Hematopoietic multipotent progenitor cell treated with erythropoietin and hydrocortisone succinate and interleukin-3 and kit ligand, for 17 days (in vitro differentiated cells): ENCODE results near the gene TRAK2.

Experiments
- DNase-seq: peaks from one replicate; pipeline ENCODE4 v3.0.0-alpha.2; 2015; ENCODE audit warnings: low spot score

TRAK2 gene

DNA sequence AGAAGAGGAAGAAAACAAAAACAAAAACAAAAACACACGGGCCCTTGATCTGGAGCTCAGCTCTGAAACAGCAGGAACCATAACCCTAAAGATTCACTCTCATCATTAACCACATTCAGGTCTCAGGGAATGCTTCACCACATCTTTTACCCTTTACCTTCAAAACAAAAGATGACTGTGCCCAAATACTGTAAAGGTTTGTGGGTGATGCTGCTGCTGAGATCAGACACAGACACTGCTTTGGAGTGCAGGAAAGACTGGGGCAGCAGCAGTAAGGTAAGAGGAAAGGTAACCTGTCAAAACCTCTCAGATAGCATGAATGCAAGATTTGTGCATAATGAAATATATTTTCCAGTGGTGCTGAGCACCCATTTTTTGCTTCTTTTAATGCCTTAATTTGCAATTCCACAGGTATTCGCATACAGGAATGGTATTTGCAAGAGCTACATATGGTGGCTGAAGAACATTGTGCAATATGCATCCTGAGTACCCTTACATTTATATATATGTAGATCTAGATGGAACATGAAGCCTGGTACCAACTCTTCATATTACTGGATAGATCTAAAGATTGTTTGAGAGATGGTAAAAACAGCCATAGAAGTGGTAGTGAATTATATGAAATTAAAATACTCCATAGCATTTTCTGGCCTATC is 90.1 kb downstream of the TRAK2 start:
- no peak for DNase-seq

DNA sequence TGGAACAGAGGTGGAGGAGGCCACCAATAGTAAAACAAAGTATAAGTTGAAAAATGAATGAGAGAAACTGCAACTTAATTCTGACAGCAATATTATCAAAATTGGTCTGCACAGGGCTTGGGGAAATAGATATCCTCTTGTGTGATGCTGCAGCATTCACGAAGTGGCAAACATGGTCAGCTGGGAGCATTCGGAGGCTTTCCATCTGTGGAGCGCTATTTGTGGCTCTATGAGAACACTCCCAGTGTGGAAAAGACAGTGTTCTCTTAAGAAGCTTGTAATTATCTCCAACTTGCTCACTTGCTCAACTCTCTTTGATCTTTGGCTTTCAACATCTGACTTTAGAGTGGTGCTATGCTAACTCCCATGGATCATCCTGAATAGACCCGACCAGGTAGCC is 91.0 kb downstream of the TRAK2 start:
- no peak for DNase-seq

DNA sequence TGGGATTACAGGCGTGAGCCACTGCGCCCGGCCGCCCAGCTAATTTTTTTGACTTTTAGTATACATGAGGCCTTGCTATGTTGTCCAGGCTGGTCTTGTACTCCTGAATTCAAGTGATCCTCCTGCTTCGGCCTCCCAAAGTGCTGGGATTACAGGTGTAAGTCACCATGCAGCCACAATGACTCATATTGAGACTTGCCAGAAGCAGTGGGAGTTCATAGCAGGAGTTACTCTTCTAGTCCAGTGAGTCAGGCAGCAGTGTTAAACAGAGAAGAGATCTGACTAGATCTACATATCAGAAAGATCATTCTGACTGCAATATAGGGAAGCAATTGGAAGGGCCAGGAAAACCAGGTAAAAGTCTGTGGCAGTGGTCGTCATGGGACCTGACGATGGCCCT is 92.6 kb downstream of the TRAK2 start:
- no peak for DNase-seq

DNA sequence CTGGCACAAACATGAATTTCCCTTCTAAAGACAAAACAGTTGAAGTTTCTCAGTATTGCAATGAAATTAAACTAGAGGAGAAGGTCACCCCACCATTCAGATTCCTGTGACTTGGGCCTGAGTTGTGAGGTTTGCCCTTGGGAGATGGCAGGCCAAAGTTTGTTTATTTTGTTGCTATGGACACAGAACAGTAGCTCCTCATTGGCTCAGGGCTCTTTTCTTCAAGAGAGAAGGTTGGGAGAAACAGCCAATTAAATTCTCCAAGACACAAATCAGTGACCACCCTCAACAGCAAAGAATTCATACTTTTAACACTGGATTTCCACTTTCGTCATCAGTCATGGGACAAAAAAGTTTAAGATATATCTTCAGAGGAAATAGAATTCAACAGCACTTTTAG is 94.0 kb downstream of the TRAK2 start, which contains the start of gene FLACC1:
TSS of gene FLACC1 (minus strand) at position 125 of the 400 bp plus-strand sequence. CDS start 5,941 bp downstream, outside the sequence.
- no peak for DNase-seq

DNA sequence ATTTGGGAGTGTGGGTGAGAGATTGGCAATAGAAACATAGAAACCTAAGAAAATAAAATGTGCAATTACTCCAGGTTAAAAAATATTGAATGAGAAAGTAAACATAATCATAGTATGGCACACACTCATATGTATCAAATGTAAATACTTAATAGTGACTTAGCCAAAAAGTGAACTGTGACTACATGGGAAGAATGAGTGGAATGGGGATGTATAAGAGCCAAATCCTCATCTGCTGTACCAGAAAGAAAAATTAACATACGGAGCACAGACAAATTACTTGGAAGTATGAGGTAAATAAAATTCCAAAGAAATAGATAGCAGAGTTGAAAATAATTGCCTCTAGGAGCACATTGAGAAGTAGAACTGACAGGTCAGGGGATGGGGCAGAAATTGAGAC is 98.1 kb downstream of the TRAK2 start:
- no peak for DNase-seq

DNA sequence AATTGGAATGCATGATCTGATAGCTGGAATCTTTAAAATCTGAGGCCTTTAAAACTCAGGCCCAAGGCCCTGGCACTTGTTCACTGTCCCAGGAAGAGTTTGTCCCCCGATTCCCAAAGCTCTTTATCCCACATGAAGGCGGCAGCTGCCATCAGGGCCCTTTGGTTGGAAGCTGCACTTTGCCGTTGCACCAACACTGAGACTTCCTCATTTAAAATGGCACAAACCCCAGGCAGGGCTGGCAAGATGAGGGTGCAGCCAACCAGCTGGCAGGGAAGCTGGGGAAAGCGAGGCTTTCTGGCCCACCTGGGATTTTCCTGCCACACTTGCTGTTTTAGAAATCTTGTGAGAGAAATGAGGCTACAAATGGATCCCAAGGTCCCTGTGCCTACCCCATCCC is 100.4 kb downstream of the TRAK2 start:
- no peak for DNase-seq

DNA sequence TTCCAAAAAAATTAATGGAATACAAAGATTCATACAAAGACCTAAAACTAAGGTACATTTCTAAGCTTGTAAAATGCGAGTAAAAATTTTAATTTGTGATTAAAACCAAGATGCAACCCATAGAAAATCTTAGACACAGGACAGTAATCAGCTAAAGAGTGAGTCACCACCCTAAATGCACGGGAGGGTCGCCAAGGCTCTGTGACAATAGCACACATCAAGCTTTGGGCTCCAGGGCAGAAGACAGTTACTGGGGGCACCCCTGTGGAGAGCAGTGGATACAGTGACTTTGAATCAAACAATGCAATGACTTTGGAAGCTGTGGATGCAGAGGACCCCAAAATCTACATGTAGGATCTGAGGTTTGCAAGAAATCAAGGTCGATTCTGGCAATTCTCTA is 101.7 kb downstream of the TRAK2 start:
- no peak for DNase-seq

DNA sequence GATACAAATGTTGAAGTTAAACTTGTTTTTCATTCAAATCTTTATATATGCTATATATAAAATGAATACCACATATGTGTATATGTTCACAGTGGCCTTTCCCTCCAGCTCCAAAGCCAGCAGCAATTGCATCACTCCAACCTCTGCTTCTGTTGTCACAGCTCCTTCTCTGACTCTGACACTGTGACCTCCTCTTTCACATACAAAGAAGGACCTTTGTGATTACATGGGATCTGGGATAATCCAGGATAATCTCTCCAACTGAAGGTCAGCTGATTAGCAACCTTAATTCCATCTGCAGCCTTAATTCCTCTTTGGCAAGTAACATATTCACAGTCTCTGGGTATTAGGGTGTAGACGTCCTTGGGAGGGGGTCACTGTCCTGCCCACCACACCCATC is 102.5 kb downstream of the TRAK2 start:
- no peak for DNase-seq

DNA sequence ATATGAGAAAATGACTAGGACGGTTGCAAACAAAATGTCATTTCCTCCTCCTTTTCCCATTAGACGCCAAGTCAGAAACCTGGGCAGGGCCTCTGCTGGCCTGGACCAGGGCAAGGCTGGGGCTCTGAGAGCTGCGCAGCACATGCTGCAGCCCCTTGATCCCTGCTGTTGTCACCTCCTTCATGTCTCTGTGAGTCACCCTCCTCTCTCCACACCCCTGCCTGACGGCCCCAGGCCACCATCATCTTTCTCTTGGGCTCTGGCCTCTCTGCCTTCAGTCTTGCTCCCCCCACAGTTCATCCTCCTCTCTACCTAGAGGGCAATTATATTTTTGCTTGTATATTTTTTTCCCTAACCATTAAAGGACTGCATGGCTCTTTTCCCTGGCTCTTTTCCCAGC is 104.1 kb downstream of the TRAK2 start:
- DNase-seq, result no peak

DNA sequence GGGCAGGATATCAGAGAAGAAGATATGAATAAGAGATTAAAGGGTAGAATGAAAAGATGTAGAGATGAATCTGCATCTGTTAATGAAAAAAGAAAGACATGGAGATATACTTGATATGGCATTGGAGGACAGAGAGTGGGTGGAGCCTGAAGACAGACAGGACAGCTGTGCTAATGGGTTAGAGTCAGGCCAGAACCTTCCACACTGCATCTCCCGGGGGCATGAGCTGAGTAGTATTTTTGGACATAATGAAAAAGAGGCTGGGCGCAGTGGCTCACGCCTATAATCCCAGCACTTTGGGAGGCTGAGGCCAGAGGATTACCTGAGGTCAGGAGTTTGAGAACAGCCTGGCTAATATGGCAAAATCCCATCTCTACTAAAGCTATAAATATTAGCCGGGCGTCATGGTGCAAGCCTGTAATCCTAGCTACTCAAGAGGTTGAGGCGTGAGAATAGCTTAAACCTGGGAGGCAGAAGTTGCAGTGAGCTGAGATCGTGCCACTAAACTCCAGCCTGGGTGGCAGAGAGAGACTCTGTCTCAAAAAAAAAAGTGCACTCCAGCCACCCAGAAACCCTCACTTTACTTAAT is 105.5 kb downstream of the TRAK2 start:
- no peak for DNase-seq

DNA sequence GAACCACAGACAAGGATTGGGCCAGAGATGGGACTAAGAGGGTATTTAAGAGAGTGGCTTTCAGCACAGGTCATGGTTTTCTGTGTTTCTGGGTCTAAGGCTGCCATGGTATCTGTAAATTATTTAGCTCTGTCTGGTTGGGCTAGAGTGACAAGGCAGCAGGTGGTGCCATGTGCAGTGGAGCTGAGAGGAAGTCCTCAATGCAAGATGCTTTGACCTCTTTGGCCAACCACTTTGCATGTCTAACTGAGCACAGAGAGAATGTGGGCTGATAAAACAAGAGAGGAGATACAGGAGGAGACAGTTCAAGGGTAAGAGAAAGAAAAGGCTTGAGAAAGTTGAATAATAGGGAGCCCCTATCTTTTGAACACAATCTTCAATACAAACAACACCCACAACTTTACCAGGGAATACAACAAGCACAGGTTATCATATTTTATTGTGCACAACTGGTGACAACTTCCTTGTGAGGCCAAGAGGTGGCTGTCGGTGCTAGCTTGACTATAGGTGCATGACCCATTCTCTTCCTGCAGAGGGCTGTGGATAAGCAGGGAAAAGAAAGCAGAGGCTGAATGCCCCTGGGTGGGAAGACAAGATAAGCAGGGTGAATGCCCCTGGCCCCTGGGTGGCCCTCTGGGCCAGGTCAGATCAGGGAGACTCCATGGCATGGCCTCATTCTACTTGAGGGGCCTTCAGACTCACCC is 106.4 kb downstream of the TRAK2 start:
- no peak for DNase-seq

DNA sequence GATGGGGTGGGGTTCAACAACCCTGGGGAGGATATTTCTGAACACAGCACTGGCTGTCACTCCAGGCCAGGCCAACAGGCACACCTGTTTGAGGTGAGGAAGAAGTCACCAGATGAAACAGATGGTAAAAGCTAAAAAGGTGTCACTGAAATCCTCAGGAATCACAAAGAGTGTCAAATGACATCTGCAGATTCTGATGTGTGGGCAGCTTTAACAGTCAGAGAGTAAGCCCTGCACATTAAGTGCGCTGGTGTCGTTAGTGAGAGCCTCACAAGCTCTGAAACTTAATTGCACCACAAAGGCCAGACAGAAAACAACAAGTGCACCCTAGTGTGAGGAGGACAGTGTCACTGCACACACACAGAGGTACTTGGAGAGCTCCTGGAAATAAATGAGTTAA is 107.7 kb downstream of the TRAK2 start:
- DNase-seq, result no peak

DNA sequence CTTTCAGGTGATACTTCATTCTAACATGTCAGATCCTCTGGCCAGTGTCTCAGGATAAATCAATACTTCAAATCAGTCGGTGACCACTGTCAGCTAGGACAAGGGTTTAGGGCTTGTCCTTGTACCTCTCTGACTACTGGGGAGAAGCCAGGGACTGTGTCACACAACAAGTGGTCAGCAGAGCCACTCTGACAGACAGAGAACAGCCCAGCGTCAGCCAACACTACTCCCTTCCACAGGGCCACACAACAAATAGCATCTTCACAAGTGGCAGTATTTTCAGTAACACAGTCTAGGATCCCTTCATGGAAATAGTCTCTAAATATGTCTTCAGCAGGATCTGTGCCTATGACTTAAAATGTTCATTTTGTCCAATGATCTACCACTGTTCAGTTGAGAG is 108.3 kb downstream of the TRAK2 start:
- no peak for DNase-seq

DNA sequence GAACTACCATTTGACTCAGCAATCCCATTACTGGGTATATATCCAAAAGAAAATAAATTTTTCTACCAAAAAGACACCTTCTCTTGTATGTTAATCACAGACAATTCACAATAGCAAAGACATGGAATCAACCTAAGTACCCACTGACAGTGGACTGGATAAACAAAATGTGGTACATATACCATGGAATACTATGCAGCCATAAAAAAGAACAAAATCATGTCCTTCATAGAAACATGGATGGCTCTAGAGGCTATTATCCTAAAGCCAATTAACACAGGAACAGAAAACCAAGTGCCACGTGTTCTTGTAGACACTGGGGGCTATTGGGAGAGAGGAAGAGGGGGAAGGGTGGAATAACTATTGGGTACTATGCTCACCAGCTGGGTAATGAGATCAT is 121.8 kb downstream of the TRAK2 start:
- DNase-seq, result no peak

DNA sequence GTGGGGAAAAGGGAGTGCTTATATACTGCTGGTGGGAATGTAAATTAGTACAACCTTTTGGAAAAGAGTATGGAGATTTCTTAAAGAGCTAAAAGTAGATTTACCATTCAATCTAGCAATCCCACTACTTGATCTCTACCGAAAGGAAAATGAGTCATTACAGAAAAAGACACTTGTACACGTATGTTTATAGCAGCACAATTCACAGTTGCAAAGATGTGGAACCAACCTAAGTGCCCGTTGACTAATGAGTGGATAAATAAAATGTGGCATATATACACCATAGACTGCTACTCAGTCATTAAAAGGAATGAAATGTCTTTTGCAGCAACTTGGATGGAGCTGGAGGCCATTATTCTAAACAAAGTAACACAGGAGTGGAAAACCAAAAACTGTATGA is 123.6 kb downstream of the TRAK2 start:
- DNase-seq, result no peak
